ENCODE measurements around the gene AKAP13.

Gene AKAP13

GRCh38 chr15:85749261-85750151 is 369.1 kb downstream of the AKAP13 start:
- DNase-seq, result no peak

- no peak for DNase-seq
Measured at GRCh38 chr15:85750319-85751290, 370.2 kb downstream of the AKAP13 start.

- no peak for DNase-seq
Measured at GRCh38 chr15:85751291-85752123, 371.1 kb downstream of the AKAP13 start.

GRCh38 chr15:85752124-85752475 is 371.7 kb downstream of the AKAP13 start:
- no peak for DNase-seq

GRCh38 chr15:85752491-85752961 is 372.1 kb downstream of the AKAP13 start:
- no peak for DNase-seq

- DNase-seq, result no peak
Measured at GRCh38 chr15:85753261-85753660, 372.9 kb downstream of the AKAP13 start.

GRCh38 chr15:85753791-85754452 is 373.5 kb downstream of the AKAP13 start:
- no peak for DNase-seq

- no peak for DNase-seq
Measured at GRCh38 chr15:85754989-85755388, 374.6 kb downstream of the AKAP13 start.

GRCh38 chr15:85755471-85755870 is 375.1 kb downstream of the AKAP13 start:
- DNase-seq, result no peak

- no peak for DNase-seq
Measured at GRCh38 chr15:85755942-85756341, 375.5 kb downstream of the AKAP13 start.

- DNase-seq, result no peak
Measured at GRCh38 chr15:85756411-85757072, 376.1 kb downstream of the AKAP13 start.

- DNase-seq, result no peak
Measured at GRCh38 chr15:85757073-85757938, 376.9 kb downstream of the AKAP13 start.

GRCh38 chr15:85757939-85758654 is 377.7 kb downstream of the AKAP13 start:
- no peak for DNase-seq

- no peak for DNase-seq
Measured at GRCh38 chr15:85758655-85758978, 378.2 kb downstream of the AKAP13 start.

- no peak for DNase-seq
Measured at GRCh38 chr15:85759376-85759775, 379.0 kb downstream of the AKAP13 start.

GRCh38 chr15:85760049-85760448 is 379.6 kb downstream of the AKAP13 start:
- DNase-seq, result no peak

GRCh38 chr15:85760531-85761371 is 380.3 kb downstream of the AKAP13 start:
- DNase-seq, result no peak

GRCh38 chr15:85761635-85762034 is 381.2 kb downstream of the AKAP13 start:
- DNase-seq, result no peak

Data from SHP77 treated with DMSO at 0.1 percent for 48 hours (cell line).